Activated CD4-positive, alpha-beta T cell treated with anti-CD3 and anti-CD28 coated beads for 24 hours (primary cell): ENCODE results near the gene RAD51B.
A peak's percentile ranks its signal among the peaks of the same experiment; 100 is the strongest.

ENCODE experiments used
- DNase-seq, 2 donors: peaks; one replicate each; pipeline ENCODE4 v3.0.0-alpha.2; 2020; ENCODE audit warnings: low read depth in 2 of 2

RAD51B gene

DNA sequence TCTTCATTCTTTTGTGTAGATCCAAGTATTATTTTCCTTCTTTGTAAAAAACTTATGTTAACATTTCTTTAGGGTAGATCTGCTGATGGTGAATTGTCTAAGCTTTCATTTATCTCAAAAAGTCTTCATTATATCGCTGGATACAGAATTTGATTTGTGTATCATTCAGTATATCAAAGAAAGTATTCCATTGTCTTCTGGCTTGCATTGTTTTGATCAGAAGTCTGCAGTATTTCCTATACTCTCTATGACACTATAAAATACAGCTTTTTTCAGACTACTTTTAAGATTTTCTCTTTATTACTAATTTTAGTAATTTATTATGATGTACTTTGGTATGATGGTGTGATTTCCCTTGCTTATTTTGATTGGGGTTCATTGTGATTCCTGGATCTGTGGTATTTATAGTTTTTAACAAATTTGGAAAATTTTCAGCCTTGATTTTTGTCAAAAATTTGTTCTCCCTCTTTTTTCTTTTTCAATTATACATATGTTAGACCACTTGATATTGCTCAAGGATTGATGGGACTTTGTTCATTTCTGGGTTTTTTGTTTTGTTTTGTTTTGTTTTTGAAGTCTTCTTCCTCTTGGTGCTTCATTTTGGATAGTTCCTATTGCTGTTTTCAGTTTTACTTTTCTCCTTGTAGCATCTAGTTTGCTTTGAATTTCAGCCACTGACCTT, 796.8 kb downstream of the RAD51B start:
- DNase-seq: no peak

DNA sequence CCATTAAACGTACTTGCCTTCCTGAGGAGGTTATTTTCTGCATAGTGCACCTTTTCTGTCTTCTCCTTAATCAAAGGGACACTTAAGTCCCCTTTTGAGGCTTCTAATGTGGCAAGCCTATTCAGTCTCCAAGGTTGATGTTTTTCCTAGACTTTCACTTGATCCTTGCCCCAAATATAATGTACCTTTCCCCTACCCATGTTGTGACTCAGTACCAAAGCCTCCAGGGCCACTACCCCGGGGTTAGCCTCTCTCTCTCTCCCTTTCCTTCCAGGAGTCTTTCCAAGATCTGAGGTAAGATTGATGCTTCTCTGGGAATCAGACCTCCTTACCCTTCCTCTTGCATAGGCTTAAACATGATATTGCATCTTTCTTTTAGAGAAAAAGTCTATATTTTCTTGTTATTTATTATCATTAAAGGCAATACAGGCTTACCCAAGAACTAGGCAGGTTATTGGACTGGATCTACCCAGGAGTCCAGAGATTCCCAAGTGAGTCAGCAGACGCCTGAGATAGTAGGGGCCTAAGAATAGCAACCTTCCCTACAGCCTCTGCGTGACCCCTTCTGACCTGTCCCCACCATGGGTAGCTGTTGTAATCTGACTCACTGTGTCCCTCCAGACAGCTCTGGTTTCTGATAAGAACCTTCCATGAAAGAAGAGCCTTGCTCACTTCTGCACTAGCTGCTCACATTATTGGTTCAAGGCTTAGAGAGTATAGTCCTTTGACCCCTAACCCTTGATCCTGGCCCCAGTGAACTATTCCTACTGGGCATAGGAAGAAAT, 800.4 kb downstream of the RAD51B start:
- DNase-seq: no peak

DNA sequence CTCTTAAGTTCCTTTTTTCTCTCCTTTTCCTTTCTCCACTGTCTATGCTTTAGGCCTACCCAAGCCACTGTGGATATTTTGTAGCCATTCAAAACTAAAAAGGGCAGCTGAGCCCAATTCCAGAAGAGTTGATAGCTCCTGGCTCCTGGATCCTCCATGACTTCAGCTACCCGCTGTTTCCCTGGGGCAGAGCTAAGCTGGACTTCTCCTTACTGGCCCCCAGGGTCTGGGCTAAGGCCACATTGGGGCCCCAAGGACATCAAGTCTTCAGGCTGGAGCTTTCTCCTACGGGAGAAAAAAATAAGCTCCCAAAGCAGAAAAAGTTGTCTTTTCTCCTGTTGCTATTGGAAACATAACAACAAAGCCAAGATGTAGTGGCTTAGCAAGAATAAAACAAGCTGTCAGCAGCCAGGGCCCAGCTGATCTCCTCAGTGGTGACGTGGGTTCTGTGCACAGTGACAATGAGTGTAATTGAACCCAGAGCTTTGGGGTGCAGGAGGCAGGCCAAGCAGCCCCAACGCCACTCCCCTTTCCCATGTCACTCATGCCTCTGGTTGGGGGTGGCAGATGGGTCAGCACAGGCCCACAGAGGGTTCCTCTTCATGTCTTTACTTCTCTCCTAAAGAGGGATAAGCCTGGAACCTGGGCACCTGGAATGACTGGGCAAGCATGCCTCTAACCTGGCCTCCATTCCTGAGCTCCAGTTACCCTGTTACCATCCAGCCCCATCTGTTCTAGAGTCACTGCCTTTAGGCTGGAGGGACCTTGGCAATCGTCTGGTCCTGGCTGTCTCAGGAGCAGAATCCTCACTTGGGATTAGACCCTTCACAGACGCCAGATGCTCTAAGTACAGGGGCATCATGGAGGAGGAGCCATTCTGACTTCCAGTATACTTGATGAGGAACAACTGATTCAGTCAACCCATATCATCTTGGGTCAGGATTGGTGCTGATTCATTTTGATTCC, 802.1 kb downstream of the RAD51B start:
- no peak for DNase-seq

DNA sequence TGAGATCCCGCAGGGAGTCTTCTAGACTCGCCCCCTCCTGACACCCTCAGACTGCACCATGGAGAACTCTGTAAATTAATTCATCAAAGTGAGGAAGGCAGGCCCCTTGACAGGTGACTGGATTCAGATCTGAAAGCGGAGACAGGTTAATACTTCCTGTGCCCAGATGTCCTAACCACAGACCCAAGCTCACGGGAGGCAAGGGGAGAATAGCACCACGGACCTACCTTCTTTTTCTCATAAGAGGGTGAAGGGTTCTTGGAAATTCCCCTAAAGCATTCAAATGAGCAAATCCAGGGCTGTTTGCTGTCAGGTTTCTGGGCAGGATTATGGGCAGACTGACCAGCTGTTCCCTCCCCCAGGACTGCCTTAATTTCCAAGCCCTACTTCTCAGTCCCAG, 803.3 kb downstream of the RAD51B start:
- no peak for DNase-seq

DNA sequence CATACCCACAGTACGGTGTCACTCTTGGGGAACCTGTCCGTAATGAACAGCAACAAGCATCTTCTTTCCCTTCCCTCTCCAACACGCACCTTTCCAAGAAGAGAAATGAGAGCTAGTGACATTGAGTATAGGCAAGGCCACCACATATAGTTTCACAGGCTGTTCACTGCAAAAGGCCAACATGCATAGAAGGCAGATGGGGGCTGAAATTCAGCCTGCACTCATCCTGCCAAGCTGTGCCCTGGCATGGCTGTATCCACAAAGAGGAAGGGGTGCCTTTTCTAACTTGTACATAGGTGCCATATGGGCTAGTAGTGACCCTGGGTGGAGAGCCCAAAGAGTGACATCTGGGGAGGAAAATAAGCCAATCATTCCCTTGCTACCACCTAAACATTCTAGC, 803.7 kb downstream of the RAD51B start:
- no peak for DNase-seq

DNA sequence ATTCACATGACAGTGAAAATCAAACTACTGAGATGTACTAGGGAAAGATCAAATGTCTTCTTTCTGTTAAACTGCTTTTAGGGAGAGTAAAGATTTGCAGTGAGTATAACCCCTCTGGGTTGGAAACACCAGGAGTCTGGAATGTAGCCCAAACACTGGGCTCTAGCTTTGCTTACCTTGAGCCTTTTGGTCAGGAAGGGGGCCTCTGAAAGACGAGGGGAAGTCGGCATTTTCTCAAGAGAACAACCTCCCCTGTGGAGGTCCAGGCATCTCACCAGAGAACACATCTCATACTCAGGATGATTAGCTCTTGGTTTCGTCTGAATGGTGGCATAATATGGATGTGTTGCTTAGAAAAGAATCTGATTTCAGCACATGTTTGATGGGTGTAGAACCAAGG, 804.2 kb downstream of the RAD51B start:
- DNase-seq: no peak

DNA sequence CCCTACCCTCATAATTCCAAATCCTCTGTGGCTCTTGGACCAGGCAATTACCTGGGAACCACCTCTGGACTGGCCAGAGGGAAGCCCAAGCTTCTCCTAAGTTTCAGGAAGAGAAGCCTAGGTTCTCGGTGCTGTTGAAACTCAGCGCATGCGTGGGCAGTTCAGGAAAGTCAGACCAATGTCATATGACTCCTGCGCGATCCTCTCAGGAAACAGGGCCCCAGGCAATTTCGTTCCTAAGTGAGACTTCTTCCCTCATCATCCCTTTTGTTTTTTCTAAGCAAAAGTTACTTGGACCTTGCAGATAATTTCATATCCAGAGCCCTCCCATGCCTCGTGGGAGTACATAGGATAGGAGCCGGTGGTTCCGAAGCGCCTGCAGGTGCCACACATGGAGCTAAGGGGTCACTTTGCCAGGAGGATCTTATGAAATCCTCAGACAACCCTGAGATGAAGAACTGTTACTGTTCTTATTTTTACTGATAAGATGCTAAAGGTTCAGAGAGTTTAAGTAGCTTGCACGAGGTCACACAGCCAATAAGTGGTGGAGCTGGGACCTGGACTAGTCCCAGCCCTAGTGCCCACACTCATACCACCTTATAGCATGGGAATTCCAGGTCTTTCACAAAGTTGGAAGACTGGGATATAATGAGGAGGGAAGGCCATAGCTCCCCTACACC, 805.1 kb downstream of the RAD51B start:
- DNase-seq: no peak

DNA sequence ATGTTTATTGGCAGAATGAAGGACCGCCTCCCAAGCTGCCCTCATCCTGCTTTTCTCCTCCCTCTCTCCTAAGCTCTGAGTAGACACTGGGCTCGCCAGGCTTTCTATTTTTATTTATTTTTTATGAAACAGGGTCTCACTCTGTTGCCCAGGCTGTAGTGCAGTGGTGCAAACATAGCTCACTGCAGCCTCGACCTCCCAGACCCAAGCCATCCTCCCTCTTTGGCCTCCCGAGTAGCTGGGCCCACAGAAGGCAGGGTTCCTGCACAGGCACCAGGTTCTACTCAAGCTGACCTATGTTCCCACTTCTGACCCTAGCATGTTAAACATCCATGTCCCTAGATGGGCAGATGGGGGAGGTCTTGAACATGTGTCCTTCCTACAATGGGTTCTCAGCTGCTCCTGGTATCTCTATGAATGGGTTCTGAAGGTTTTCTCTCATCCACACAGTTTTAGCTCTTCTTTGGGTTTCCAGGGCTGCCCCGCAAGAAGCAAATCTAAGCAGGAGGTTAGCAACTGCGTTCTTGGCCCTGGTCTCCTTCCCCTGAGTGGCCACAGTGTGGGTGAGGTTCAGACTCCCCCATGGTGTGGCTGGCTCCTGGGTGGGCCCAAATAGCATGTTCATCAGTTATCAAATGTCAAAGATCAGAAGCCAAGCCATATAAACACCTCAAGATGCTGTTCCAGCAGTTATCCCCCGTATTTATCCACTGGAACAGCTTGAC, 805.9 kb downstream of the RAD51B start:
- DNase-seq: no peak

DNA sequence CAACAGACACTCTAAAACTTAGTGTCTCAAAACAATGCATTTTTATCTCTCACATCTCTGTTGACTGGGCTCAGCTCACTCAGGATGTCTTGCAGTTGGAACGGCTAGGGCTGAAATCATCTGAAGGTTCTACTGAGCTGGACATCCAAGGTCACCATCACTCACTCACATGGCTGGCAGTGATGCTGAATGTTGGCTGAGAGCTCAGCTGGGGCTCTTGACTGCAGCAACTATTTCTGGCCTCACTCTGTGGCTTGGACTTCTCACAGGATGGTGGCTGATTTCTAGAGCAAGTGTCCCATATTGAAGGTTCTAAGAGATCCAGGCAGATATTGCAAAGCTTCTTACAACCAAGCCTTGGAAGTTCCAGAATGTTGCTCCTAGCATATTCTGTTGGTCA, 806.8 kb downstream of the RAD51B start:
- DNase-seq: no peak

DNA sequence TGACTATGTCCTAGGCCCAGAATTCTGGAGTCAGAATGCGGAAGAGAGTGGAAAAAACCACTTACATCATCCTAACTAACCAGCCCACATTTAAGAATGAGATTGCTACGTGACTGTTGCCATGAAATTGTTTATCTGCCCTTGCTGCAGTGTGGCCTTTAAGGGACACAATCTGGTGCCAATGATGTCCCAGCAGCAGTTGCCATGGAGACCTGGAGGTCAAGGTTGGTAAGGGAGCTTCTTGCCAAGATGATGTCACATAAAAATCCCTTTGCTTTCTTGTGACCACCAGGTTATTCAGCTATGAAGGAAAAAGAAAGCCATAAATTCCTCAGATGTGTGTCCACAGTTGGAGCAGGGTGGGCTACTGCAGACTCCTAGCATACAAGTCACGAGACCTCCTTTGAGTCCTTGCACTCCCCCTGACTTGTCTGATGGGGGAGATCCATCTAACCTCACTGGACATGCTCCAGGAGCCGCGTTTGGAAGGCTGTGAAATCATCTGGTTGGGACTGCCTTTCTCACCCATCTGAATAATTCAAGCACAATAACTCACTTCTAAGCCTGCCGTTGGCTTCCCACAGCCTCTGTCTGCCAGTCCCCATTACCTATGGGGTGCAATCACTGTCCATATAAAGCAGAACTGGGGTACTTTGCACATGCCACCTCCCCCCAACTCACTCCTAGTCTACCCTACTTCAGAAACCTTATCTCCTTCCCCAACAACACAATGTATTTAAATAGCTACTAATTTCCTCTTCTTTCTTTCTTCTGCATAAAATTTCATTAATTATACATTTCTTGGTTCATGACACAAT, 807.7 kb downstream of the RAD51B start:
- DNase-seq: no peak

DNA sequence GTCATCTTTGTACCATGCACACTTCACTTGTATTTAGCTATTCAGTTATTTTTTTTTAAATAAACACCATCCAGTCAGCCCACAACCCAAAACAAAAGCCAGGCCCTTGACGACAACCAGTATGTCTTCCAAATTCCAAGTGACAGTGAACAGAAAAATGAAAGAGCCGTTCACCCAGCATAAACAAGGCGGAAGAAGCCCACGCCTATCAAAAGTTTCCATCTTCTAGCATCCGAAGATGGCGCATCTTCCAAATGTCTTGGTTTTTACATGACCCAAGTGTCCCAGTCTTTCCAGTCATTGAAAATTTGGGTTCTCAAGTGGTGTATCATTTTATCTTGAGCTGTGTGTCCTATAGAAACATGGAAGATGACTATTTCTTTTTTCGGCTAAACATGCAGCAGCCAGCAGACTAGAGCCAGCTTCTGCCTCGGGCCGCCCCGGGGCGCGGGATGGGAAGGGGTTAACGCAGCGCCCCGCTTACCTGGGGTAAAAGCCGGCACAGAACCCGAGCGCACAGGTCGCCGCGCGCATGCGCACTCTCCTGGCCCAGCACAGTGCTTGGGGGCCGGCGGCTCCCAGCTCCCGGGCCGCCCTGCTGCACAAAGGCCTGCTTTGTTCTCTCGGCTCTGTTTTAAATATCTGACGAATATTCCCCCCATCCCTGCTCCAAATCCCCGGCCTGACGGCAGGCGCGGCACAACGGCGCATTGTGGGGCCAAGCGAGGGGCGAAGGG, 808.5 kb downstream of the RAD51B start:
- peak; percentile 41 to 55 for DNase-seq

DNA sequence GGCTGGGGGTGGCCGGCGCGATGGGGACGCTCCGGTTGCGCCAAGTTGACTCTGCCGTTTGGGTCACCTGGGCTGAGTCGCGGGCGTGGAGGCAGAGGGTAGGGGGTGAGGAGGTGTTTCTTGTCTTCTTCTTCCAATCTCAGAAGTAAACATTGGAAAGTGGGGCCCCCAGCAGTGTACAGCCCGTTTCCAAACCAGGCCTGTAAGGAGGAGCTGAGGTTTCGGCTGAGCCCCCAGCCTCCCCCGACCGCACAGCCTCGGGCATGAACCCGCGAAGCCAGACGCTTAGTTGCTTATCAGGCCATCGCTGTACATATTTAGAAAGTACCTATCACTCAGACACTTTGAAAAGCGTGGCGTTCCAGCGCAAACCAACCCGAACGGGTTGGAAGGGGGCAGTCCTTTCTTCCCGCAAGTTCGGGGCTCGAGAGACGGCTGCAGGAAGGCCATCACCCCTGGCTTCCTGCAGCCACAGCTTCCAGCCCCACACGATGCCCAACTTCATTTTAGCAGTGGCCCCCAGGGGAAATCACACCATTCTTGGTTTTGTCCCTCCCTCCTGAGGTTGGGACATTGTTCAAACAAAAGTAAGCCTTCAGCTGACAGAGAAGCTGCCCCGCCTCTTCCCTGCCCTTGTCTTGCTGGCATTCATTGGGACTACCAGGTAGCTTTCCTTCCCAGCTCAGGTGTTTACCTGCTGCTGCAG, 809.2 kb downstream of the RAD51B start:
- peak in 1 of 2 donors; percentile 3 for DNase-seq

DNA sequence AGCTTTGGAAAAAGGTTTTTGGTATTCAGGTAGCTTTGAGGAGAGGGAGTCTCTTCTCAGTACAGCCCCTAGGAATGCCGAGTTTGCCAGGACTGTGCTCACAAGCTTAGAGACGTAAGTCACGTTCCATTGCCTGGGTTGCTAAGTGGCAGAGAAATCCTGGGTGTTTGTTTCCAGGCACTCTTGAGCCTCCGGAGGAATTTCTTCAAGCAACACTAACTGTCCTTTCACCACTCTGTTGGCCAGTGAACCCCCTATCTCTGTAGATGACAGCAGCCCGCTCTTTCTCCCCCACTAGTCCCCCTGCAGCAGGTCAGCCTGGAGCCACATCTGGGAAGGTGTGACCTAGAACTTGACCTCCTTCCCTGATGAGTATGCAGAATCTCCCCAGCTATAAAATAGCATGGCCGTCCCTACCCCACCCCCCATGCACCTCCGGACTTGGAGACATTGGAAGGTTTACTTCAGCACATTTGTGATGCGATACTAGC, 810.5 kb downstream of the RAD51B start:
- DNase-seq: no peak

DNA sequence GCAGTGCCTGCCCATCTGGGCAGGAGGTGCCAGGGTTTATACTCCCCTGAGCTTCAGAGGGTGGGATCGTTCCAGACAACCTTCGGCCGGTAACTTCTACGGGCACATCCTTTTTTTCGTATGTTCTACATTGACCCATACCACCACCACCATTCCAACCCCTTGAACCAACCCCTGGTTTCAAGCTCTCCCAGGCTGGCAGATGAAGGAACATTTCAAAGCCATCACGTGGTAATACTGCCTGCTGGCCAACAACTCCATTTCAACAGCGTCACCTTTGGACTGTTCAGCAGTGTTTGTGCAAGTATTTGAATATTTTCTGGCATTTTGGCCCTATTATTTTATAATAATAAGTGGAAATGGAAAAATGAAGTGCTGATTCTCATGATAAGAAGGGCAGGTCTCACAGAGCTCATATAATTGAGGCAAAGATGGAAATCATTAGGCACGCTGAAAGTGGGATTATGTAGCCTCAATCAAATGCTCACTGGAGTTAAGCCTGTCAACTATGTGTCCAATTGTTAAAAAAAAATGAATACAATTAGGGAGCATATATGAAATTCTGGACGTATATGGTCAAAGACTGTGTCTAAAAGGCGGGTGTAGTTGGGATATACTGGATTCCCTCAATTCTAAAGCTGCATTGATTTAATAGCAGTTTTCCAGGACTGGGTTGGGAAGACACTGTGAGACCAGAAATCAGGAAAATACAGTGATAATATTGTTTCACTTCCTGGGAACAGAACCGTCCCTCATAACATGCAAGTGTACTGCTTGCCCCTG, 811.2 kb downstream of the RAD51B start:
- no peak for DNase-seq

DNA sequence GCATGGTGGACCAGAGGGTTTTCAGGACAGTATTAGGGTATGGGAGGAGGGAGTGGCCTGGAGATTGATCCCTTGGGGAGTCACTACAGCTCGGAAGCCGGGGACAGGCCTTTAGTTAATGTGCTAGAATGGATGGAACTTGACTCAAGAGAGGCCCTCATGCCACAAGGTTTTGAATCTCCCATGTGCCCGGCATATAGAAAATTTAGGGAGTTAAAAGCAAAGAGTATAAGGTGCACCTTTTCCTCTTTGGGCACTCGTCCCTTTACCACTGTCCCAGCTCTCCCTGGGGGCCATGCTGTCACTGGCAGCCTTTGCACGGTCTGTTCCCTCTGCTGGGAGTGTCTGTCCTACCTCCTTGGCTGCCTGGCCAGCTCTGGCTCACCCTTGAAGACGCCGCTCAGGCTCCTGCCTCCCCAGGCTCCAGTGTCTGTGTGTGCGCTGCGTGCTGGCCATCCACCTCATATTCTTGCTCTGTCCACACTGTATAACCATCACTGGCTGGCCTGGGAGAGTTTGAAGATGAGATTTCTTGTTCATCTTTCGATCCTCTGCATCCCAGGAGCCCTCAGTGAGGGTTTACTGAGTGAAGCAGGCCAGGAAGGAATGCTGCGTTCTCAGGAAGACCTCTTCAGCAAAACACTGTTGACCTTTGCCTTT, 811.9 kb downstream of the RAD51B start:
- DNase-seq: no peak

DNA sequence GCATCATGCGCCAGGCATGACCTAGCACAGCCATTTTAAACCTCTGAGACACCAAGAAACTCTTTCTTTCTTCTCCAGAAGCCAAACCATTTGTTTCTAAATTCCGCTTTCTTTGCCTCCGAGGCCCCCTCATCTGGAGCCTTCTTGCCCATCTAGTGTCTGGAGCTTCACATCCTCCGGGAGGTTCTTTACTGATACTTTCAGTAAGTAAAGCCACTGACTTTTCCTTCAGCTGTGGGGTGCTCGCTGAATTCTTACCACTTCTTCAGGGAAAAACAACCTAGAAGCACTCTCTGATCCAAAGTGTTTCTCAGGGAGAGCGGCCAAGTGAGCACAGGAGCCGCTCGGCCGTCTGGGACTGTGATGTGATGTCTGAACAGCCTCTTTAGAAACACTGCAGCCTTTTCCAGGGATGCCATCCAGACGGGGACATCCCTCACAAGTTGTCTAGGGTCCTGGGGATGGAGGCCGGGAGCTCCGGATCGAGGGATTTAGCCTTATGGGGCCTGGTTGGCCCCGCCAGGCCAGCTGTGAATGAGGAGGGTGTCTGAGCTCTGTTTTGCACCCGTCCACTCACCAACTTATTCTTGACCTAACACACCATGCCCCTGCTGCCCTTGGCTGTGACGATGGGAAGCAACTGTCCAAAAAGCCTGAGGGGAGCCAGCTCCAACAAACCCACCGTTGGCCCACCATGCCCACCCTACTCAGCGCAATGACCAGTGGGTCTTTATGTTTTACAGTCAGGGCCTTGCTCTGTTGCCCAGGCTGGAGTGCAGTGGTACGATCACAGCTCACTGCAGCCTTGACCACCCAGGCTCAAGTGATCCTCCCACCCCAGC, 812.7 kb downstream of the RAD51B start:
- DNase-seq: no peak
